Activated naive CD4-positive, alpha-beta T cell treated with anti-CD3 and anti-CD28 coated beads, Interleukin-2, amount 10 ng/mL, durations not matched to agents 7 days and 5 days (primary cell): ENCODE data around the gene AMOTL1.
"Not testable (repeated sequence)": the region's sequence is repeated elsewhere in the genome, so short reads cannot be mapped to it uniquely, and the experiment has no call there.

Source experiments
- CTCF ChIA-PET: fragments of 350-600 bp; sonication (Branson Sonifier 250); formaldehyde crosslinking; loops from one replicate; lab custom pipeline; 2021; ENCODE audit warnings: antibody characterized with exemption; lab: Charles Lee
- DNase-seq: peaks from one replicate; pipeline ENCODE4 v3.0.0-alpha.2; 2020
- H3K27ac Mint-ChIP-seq: one replicate; pipeline ENCODE4 v1.8.0; 2021; ENCODE audit warnings: mild to moderate bottlenecking, moderate library complexity, mixed read lengths
- H3K27me3 Mint-ChIP-seq: one replicate; pipeline ENCODE4 v1.8.0; 2021; ENCODE audit warnings: mild to moderate bottlenecking, mixed read lengths
- H3K36me3 Mint-ChIP-seq: one replicate; pipeline ENCODE4 v1.8.0; 2021; ENCODE audit warnings: mixed read lengths
- H3K4me1 Mint-ChIP-seq: one replicate; pipeline ENCODE4 v1.8.0; 2021; ENCODE audit warnings: mixed read lengths
- H3K4me3 Mint-ChIP-seq: one replicate; pipeline ENCODE4 v1.8.0; 2021; ENCODE audit warnings: mild to moderate bottlenecking, moderate library complexity, mixed read lengths
- H3K9me3 Mint-ChIP-seq: one replicate; pipeline ENCODE4 v1.8.0; 2021; ENCODE audit warnings: mixed read lengths

The AMOTL1 gene

DNA sequence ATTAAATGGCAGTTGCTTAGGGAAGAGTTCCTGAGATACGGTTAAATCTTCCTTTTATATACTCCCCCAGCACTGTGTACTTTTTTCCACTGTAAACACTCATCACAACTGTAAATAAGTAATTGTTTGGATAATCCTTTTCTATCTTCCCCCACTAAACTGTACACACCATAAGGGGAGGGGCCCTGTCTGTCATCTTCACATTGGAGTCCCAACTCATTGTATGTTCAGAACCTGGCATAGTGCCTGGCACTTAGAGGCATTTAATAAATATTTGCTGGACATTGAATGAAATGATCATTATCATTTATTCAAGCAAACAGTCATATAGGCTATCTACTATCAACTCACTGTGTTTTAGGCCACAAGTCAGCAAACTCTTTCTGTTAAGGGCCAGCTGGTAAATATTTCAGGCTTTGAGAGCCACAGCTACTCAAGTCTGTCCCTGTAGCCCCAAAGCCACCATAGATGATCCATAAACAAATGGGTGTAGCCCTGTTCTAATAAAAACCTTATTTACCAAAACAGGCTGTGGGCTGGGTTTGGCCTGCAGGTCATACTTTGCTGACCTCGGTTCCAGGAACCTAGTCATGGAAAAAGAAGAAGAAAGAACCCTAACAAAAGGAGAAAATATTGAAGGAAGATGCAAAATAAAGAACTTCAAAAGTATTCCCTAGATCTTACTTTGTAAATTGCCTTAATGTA, 70.0 kb downstream of the AMOTL1 start:
- Mint-ChIP-seq H3K36me3 (no peaks in the 10 kb centered on the region), H3K4me1 (no peaks in the 10 kb centered on the region), H3K4me3 (no peak overlapping the region), H3K27ac (no peak overlapping the region), H3K27me3 (peaks cover 4% of the 10 kb centered on the region), H3K9me3 (no peaks in the 10 kb centered on the region)
- CTCF ChIA-PET, result no interaction called here
- no peak for DNase-seq

DNA sequence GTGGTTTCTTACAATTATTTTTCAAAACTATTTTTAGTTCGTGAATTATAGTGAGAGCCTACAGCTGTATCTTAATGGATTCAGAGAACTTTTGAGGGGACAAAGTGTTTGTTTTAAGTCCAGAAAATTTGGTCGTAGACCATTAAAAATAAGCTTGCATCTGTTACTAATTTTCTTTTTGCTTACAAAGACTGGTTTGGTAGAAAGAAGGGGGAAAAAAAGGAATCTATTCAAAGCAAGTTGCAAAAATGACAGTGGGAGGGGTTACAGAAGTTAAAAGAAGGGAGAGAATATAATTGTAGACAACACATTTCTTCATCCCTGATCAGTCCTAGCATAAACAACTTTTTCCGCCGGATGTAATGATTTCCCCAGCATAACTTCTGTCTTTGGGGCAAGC, 72.1 kb downstream of the AMOTL1 start:
- no peak overlapping the region for H3K27ac Mint-ChIP-seq
- DNase-seq, result no peak
- CTCF ChIA-PET, result interaction anchor here (1.0 kb wide), 1 partner anchor 57 kb away, joined by 3 read pairs; no protein-coding TSS in a partner anchor

DNA sequence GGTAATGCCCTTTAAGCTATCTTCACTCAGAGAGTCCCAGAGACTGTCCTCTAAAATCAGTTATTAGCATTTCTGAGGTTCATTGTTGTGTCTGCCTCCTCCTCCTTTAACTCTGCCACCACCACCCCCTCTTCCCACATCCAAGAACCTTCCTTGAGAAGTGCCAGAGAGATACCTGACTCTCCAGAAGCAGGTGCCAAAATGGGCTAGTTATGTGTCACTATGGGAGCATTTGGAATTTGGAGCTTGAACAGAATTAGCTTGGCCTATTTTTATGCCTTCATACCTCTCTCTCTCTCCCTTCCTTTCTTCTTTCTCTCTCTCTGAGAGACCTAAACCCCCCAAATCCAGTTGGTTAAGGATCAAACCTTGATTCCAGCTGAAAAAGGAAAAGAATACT, 75.9 kb downstream of the AMOTL1 start:
- no peak for DNase-seq
- H3K27ac Mint-ChIP-seq, result no peak overlapping the region
- CTCF ChIA-PET, result no interaction called here
- no peaks in the 10 kb centered on the region for H3K36me3 Mint-ChIP-seq
- H3K4me3 Mint-ChIP-seq, result no peak overlapping the region
- no peaks in the 10 kb centered on the region for H3K9me3 Mint-ChIP-seq
- peaks cover 4% of the 10 kb centered on the region for H3K27me3 Mint-ChIP-seq
- H3K4me1 Mint-ChIP-seq, result no peaks in the 10 kb centered on the region

More for the DNA sequence above, 72.1 kb downstream of the AMOTL1 start:
- no peaks in the 10 kb centered on the region for H3K4me1 Mint-ChIP-seq
- H3K9me3 Mint-ChIP-seq, result no peaks in the 10 kb centered on the region
- H3K36me3 Mint-ChIP-seq, result no peaks in the 10 kb centered on the region
- peaks cover 4% of the 10 kb centered on the region for H3K27me3 Mint-ChIP-seq
- H3K4me3 Mint-ChIP-seq, result no peak overlapping the region

DNA sequence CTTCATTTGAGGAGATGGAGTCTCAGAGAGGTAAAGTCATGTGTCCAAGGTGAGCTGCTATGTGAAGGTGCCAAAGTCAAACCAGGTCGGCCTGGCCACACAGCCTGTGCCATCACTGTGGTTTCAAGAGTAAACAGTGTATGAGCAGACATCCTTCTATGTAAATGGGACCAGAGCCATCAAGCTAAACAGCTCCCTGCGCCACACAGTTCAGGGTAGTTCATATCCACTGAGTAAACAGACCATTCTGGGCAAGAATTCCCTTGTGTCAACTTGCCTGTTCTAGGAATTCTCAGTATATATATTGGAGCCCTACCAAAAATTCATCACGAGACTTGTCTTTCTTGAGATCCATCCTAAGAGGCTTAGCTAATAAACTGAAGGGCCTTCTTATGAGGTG, 77.5 kb downstream of the AMOTL1 start:
- H3K9me3 Mint-ChIP-seq, result no peaks in the 10 kb centered on the region
- no peaks in the 10 kb centered on the region for H3K4me1 Mint-ChIP-seq
- CTCF ChIA-PET, result no interaction called here
- H3K27ac Mint-ChIP-seq, result no peak overlapping the region
- peaks cover 4% of the 10 kb centered on the region for H3K27me3 Mint-ChIP-seq
- H3K4me3 Mint-ChIP-seq, result no peak overlapping the region
- no peak for DNase-seq
- H3K36me3 Mint-ChIP-seq, result no peaks in the 10 kb centered on the region

DNA sequence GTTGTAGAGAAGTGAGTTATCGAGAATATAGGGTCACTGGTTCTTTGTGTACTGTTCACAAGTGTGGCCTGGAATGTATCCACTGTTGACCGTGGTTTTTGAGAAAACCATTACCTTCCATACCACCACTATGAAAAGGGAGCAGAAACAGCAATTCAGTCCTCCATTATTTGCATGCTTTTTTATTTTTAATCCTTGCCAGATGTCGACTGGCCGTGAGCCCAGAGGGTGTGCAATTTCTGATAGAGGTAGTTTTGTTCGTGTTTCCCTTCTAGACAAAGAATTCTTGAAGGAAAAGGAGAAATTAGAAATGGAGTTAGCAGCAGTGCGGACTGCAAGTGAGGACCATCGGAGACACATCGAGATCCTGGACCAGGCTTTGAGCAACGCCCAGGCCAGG, 81.7 kb downstream of the AMOTL1 start:
- no peak for DNase-seq
- CTCF ChIA-PET, result no interaction called here
- Mint-ChIP-seq H3K9me3 (no peaks in the 10 kb centered on the region), H3K4me3 (no peak overlapping the region), H3K36me3 (no peaks in the 10 kb centered on the region), H3K4me1 (no peaks in the 10 kb centered on the region), H3K27ac (no peak overlapping the region), H3K27me3 (no peaks in the 10 kb centered on the region)

DNA sequence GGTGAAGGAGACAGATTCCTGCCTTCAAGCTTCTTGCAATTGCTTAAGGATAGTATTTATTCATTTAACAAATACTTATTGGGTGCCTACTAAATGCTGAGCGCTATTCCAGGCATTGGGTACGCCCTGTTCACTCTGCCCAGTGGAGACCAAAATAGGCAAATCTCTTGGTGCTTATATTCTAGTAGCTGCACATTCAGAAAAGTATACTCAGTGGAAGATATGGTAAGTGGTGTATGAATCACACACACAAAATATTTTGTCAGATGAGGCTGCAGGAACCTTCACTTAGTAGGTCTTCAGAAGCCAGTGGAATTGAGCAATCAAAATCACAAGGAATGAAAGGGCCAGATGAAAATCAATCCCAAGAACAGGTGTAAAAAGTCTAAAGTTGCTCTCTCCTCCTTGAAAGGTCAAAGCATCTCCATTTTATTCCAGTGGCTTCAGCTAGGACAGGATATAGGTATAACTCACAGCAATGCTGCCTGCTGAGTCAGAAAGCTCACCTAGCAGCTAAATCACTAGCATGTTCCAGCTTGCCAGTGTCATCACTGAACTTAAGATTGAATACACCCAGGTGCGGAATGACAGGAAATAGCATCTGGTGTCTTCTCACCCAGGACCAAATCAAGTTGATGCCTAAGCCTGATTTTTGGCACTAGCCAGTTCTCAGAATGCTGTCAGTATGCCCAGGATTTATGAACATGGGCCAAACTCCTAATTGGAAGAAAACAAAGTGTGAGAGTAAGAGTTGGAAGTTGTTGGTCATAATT, 83.9 kb downstream of the AMOTL1 start:
- no peak overlapping the region for H3K4me3 Mint-ChIP-seq
- CTCF ChIA-PET, result no interaction called here

DNA sequence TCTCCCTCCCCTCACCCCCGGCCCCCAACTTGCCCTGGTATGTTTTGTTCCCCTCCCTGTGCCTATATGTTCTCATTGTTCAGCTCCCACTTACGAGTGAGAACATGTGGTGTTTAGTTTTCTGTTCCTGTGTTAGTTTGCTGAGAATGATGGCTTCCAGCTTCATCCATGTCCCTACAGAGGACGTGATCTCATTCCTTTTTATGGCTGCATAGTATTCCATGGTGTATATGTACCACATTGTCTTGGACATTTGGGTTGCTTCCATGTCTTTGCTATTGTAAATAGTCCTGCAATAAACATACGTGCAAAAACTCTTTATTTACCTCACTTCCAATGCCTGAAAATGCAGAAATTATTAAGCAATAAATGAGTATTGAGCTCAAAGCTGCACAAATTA, 85.1 kb downstream of the AMOTL1 start:
- H3K9me3 Mint-ChIP-seq, DNase-seq, CTCF ChIA-PET, H3K4me3 Mint-ChIP-seq, H3K27me3 Mint-ChIP-seq, H3K36me3 Mint-ChIP-seq, H3K4me1 Mint-ChIP-seq, H3K27ac Mint-ChIP-seq: not testable (repeated sequence)

More for the DNA sequence above, 83.9 kb downstream of the AMOTL1 start:
- peaks cover 5% of the 10 kb centered on the region for H3K27me3 Mint-ChIP-seq
- no peaks in the 10 kb centered on the region for H3K9me3 Mint-ChIP-seq
- no peak overlapping the region for H3K27ac Mint-ChIP-seq
- DNase-seq, result no peak
- no peaks in the 10 kb centered on the region for H3K4me1 Mint-ChIP-seq
- H3K36me3 Mint-ChIP-seq, result no peaks in the 10 kb centered on the region

DNA sequence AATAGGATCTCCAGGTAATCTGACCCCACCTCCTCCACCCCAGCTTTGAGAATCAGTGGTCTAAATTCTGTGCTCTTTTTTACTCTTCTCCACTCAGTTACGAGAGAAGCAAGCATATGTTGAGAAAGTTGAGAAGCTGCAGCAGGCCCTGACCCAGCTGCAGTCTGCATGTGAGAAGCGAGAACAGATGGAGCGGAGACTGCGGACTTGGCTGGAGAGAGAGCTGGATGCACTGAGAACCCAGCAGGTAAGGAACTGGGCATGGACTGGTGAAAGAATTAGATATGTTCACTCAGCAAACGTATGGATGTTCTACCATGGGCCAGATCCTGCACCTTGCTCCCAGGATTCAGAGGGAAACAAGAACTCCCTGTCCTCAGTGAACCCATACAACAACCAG, 85.7 kb downstream of the AMOTL1 start:
- Mint-ChIP-seq H3K4me1 (no peaks in the 10 kb centered on the region), H3K27me3 (peaks cover 5% of the 10 kb centered on the region), H3K9me3 (no peaks in the 10 kb centered on the region), H3K4me3 (no peak overlapping the region), H3K36me3 (no peaks in the 10 kb centered on the region), H3K27ac (no peak overlapping the region)
- CTCF ChIA-PET, result no interaction called here
- no peak for DNase-seq

DNA sequence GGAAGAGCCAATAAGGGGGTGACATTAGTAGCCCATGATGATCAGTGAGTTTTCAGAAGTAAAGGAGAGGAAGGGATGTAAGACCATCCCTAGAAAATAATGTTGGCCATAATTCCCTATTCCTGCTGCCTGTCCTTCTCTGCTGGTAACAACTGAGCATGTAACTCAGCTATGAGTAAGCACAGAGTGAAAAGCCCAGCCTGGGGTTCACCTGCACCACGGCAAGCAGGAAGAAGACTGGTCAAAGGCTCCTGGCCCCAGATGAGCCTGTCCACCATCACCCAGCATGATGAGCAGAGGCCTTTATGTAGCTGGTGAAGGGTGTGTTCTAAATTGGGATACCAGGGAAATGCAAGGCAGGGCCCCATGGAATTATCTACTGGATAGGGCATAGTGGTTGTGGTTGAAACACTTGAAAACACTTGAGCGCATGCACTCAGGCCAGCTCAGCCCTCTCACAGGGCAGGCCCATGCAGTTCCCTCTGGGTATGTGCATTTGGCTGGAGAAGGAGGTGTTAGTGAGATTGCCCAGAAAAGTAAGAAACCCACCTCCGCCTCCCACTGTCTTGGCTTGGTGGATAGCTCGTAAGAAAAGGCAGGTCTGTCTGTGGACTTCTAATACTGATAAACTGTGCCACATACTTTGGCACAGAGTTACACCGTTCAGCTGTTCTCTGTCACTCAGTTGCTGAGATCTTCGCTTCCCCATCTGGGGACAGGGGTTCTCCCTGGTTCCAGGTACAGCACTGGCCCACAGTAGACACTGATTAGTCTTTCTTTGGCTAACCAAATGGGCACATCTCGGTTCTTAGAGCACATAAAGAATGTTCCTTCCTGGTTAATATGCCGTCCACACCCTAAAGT, 86.8 kb downstream of the AMOTL1 start:
- Mint-ChIP-seq H3K4me3 (no peak overlapping the region), H3K27me3 (peaks cover 5% of the 10 kb centered on the region)
- CTCF ChIA-PET, result no interaction called here

DNA sequence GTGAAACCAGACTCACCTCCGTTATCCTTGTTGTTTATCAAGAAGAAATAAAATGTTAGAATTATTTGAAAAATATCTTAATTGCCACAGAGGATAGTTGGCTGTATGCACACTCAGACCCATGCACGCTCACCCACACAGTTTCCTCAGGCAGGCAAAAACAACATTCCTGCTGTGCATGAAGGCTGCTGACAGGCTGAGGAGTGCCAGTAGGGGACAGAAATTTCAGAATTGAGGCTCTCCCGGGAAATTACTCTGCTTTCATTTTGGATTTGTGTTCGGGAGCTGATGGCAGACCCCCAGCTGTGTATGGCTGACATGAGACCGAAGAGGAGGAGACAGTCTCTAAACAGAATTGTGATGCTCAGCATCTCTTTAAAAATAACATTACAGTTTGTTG, 87.5 kb downstream of the AMOTL1 start:
- Mint-ChIP-seq H3K36me3 (no peaks in the 10 kb centered on the region), H3K4me3 (no peak overlapping the region), H3K9me3 (no peaks in the 10 kb centered on the region), H3K4me1 (no peaks in the 10 kb centered on the region), H3K27me3 (peaks cover 5% of the 10 kb centered on the region), H3K27ac (no peak overlapping the region)
- CTCF ChIA-PET, result no interaction called here
- DNase-seq, result no peak

More for the DNA sequence above, 86.8 kb downstream of the AMOTL1 start:
- DNase-seq, result no peak
- no peaks in the 10 kb centered on the region for H3K36me3 Mint-ChIP-seq
- H3K27ac Mint-ChIP-seq, result no peak overlapping the region
- no peaks in the 10 kb centered on the region for H3K4me1 Mint-ChIP-seq
- no peaks in the 10 kb centered on the region for H3K9me3 Mint-ChIP-seq

DNA sequence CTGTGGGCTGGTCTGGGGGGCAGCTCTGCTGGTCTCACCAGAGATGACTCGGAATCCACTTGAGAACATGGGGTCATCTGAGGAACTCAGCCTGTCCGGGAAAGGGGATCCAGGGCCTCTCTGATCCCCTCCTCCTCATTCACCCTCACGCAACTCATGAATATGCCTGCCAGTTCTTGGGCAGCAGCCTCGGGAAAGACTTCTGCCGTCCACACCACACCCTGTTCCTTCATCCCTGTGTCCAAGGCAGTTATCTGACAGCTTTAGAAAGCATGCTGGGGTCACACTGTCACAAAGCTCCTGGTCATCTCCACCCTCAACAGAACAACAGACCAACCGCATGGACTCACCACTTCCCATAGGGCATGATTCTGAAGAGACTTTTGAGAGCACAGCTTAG, 88.3 kb downstream of the AMOTL1 start:
- no peak for DNase-seq
- no peak overlapping the region for H3K4me3 Mint-ChIP-seq
- no peak overlapping the region for H3K27ac Mint-ChIP-seq
- peaks cover 5% of the 10 kb centered on the region for H3K27me3 Mint-ChIP-seq
- CTCF ChIA-PET, result no interaction called here
- no peaks in the 10 kb centered on the region for H3K9me3 Mint-ChIP-seq
- no peaks in the 10 kb centered on the region for H3K36me3 Mint-ChIP-seq
- no peaks in the 10 kb centered on the region for H3K4me1 Mint-ChIP-seq

DNA sequence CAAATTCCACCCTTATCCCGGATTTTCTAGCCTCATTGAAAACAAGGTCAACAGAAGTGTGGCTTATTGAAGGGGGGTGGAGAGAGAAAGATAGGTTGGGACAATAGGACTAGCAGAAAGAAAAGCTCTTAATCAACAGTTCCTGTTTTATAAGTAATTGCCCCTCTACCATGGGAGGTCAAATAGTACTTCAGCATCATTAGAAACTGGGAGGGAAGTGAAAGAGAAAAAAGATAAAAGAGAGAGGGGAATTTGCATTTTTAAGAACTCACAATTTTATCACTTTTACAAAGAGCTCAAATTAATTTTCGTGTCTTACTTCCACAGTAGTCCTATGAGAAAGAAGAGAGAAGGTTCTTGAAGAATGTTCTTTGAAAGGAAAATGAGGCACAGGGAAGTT, 89.2 kb downstream of the AMOTL1 start:
- H3K9me3 Mint-ChIP-seq, result no peaks in the 10 kb centered on the region
- no peak for DNase-seq
- H3K4me3 Mint-ChIP-seq, result no peak overlapping the region
- H3K27ac Mint-ChIP-seq, result no peak overlapping the region
- CTCF ChIA-PET, result interaction anchor here (2.8 kb wide), 1 partner anchor 10 kb away, joined by 6 read pairs; no protein-coding TSS in a partner anchor
- no peaks in the 10 kb centered on the region for H3K36me3 Mint-ChIP-seq
- no peaks in the 10 kb centered on the region for H3K4me1 Mint-ChIP-seq
- H3K27me3 Mint-ChIP-seq, result peaks cover 5% of the 10 kb centered on the region

DNA sequence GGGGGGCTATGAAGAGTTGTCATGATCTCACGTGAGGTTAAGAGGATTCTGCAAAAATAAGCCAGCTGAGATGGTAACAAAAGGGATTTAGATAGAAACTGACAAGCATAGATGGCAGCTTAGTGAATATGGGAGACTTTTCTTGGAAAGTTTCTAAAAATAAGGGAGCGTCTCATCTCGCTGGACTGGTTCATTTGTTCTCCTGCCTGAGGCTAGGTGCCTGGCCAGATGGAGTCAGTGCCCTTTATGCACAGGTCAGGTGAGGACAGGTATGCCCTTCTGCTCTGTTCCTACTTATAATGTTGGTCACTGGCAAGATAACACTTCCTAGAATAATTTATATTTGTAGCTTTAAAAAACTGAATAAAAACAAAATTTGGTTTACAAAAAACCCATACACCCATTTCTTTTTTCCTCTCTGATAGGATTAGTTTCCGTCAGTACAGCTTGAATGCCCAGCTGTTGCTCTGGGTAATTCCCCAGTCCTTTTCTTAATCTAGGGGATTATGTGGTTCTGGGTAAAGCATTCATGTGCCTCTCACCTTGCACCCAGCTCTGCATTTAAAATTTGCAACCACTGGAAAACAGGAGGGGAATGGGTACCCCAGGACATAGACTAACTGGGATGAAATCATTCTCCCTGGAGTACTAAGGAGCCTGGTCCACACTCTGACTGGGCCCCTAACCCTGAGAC, 90.0 kb downstream of the AMOTL1 start:
- no peak for DNase-seq
- no peak overlapping the region for H3K4me3 Mint-ChIP-seq
- H3K36me3 Mint-ChIP-seq, result no peaks in the 10 kb centered on the region
- H3K4me1 Mint-ChIP-seq, result no peaks in the 10 kb centered on the region
- peaks cover 5% of the 10 kb centered on the region for H3K27me3 Mint-ChIP-seq
- no peaks in the 10 kb centered on the region for H3K9me3 Mint-ChIP-seq
- no peak overlapping the region for H3K27ac Mint-ChIP-seq
- CTCF ChIA-PET, result interaction anchor here (2.8 kb wide), 1 partner anchor 10 kb away, joined by 6 read pairs; no protein-coding TSS in a partner anchor

DNA sequence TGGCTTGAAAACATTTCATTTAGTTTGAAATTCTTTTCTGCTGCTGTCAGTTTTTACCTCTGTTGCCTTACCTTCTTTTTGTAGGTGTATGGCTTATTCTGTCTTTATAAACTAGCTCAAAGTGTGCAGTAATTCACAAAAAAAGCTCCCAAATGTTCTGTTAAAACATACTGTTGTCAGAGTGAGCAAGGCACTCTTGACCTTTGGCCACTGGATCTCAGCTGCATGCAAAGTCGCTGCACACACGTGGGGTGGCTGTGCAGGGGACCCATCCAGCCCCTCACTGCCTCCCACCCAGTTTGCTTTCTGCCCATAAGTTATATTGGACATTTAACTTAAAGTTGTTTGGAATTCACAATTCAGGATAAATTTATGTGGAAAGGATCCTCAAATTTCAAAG, 92.2 kb downstream of the AMOTL1 start:
- Mint-ChIP-seq H3K4me3 (no peak overlapping the region), H3K9me3 (no peaks in the 10 kb centered on the region), H3K27ac (no peak overlapping the region), H3K36me3 (no peaks in the 10 kb centered on the region), H3K27me3 (peaks cover 5% of the 10 kb centered on the region), H3K4me1 (no peaks in the 10 kb centered on the region)
- CTCF ChIA-PET, result no interaction called here
- DNase-seq, result no peak
